GM23338 (cell line): ENCODE measurements around the gene AGAP5. TPM values are rescaled to one million over a fixed set of nuclear protein-coding genes. Genes with fewer than 3 reads are reported as not detected.

Source experiments
- ATAC-seq: fragments of 200-7000 bp; cut with Tn5 transposase; 3 replicates; pipeline ENCODE4 v1.9.1; 2020
- DNase-seq: peaks from one replicate; pipeline ENCODE4 v3.0.0-alpha.2; 2015; ENCODE audit warnings: low spot score
- H2AFZ ChIP-seq: fragments of 200-600 bp; sonication (generic); 2 replicates; pipeline ENCODE4 v1.8.0; 2016; ENCODE audit warnings: antibody characterized with exemption, mild to moderate bottlenecking, moderate library complexity
- H3F3A ChIP-seq: fragments of 200-600 bp; sonication (generic); replicated peaks from 2 replicates; pipeline ENCODE4 v1.8.0; 2017; ENCODE audit warnings: antibody characterized with exemption, mixed run types, low read depth
- H3K27ac ChIP-seq: fragments of 200-600 bp; sonication (generic); 2 replicates; pipeline ENCODE4 v1.6.1; 2016; ENCODE audit warnings: low read depth
- H3K27me3 ChIP-seq: fragments of 200-600 bp; sonication (generic); 2 replicates; pipeline ENCODE4 v1.8.0; 2016; ENCODE audit warnings: mild to moderate bottlenecking, mixed run types, moderate library complexity; ENCODE audit not compliant: insufficient read depth
- H3K36me3 ChIP-seq: fragments of 200-600 bp; sonication (generic); 2 replicates; pipeline ENCODE4 v1.8.0; 2016; ENCODE audit warnings: mild to moderate bottlenecking; ENCODE audit not compliant: insufficient read depth
- H3K4me1 ChIP-seq: fragments of 200-600 bp; sonication (generic); 2 replicates; pipeline ENCODE4 v1.8.0; 2016; ENCODE audit warnings: mild to moderate bottlenecking, moderate library complexity; ENCODE audit not compliant: insufficient read depth
- H3K4me2 ChIP-seq: fragments of 200-600 bp; sonication (generic); 2 replicates; pipeline ENCODE4 v1.7.1; 2017; ENCODE audit warnings: mixed run types
- H3K4me3 ChIP-seq: fragments of 200-600 bp; sonication (generic); 2 replicates; pipeline ENCODE4 v1.6.1; 2016; ENCODE audit warnings: mixed run types
- H3K79me2 ChIP-seq: fragments of 200-600 bp; sonication (generic); replicated peaks from 2 replicates; pipeline ENCODE4 v1.8.0; 2017; ENCODE audit warnings: mild to moderate bottlenecking; ENCODE audit not compliant: insufficient read depth
- H3K9me2 ChIP-seq: fragments of 200-600 bp; sonication (generic); 2 replicates; pipeline ENCODE4 v1.8.0; 2017; ENCODE audit not compliant: insufficient read depth
- H4K20me1 ChIP-seq: fragments of 200-600 bp; sonication (generic); replicated peaks from 2 replicates; pipeline ENCODE4 v1.8.0; 2017; ENCODE audit warnings: mild to moderate bottlenecking; ENCODE audit not compliant: insufficient read depth
- H3K27ac Mint-ChIP-seq: 2 replicates; pipeline ENCODE4 v1.8.0; 2020; ENCODE audit warnings: inconsistent platforms, mild to moderate bottlenecking, moderate library complexity, mixed read lengths
- H3K27me3 Mint-ChIP-seq: 3 replicates; pipeline ENCODE4 v1.8.0; 2022; ENCODE audit warnings: low read depth, mild to moderate bottlenecking, moderate library complexity, mixed read lengths, inconsistent platforms; ENCODE audit not compliant: insufficient read depth, poor library complexity
- H3K36me3 Mint-ChIP-seq: 3 replicates; pipeline ENCODE4 v1.8.0; 2021; ENCODE audit warnings: low read depth, mild to moderate bottlenecking, inconsistent platforms, moderate library complexity, mixed read lengths
- H3K4me1 Mint-ChIP-seq: 3 replicates; pipeline ENCODE4 v1.8.0; 2020; ENCODE audit warnings: mild to moderate bottlenecking, inconsistent platforms, mixed read lengths
- H3K4me3 Mint-ChIP-seq: 3 replicates; pipeline ENCODE4 v1.8.0; 2021; ENCODE audit warnings: moderate library complexity, mild to moderate bottlenecking, inconsistent platforms, mixed read lengths
- H3K9me3 Mint-ChIP-seq: 3 replicates; pipeline ENCODE4 v1.8.0; 2020; ENCODE audit warnings: moderate library complexity, mild to moderate bottlenecking, inconsistent platforms, mixed read lengths
- CREB1 ChIP-seq: fragments of 250-450 bp; sonication (Bioruptor Pico); IDR thresholded peaks from 2 replicates; pipeline ENCODE4 v1.5.0; 2020; ENCODE audit warnings: low read depth, mild to moderate bottlenecking, moderate library complexity
- EZH2 ChIP-seq: fragments of 200-600 bp; sonication (generic); IDR thresholded peaks from one replicate; pipeline ENCODE4 v1.8.0; 2017; ENCODE audit warnings: antibody characterized with exemption, mild to moderate bottlenecking, low read depth; ENCODE audit not compliant: unreplicated experiment
- EZH2phosphoT487 ChIP-seq: fragments of 200-600 bp; sonication (generic); IDR thresholded peaks from one replicate; pipeline ENCODE4 v1.8.1; 2018; ENCODE audit warnings: antibody characterized with exemption; ENCODE audit not compliant: unreplicated experiment
- NANOG ChIP-seq: IDR thresholded peaks from 2 replicates; pipeline ENCODE4 v1.6.1; 2016; ENCODE audit warnings: antibody characterized with exemption, borderline replicate concordance
- POLR2AphosphoS5 ChIP-seq: IDR thresholded peaks from 2 replicates; pipeline ENCODE4 v1.6.1; 2016; ENCODE audit warnings: antibody characterized with exemption, low read depth
- STAT1 ChIP-seq: IDR thresholded peaks from one replicate; pipeline ENCODE4 v1.6.1; 2016; ENCODE audit warnings: antibody characterized with exemption; ENCODE audit not compliant: unreplicated experiment
- ZNF114 ChIP-seq: fragments of 250-450 bp; sonication (Bioruptor Pico); IDR thresholded peaks from 2 replicates; pipeline ENCODE4 v1.5.0; 2020; ENCODE audit warnings: mild to moderate bottlenecking, moderate library complexity
- ZNF331 ChIP-seq: fragments of 250-450 bp; sonication (Bioruptor Pico); IDR thresholded peaks from 2 replicates; pipeline ENCODE4 v1.5.0; 2020; ENCODE audit warnings: low read depth, mild to moderate bottlenecking, moderate library complexity
- polyA plus RNA-seq: library from polyadenylated mRNA; unstranded; fragments of >200 nt; fragmentation: Nextera tagmentation; extraction: Ambion mirVana; gene quantifications from 2 replicates; pipeline ENCODE4 v1.2.1, GENCODE V29; 2016
- total RNA-seq: library from RNA; depleted of rRNA; stranded (reverse); fragments of >200 nt; shearing (Covaris generic); gene quantifications from 2 replicates; pipeline ENCODE4 v1.2.3, GENCODE V29; 2014
- TF ChIP-seq, protein P1 (sequence below), 2 experiments: fragments of 200-600 bp in 1 of 2; sonication (generic) in 1 of 2; conservative IDR thresholded peaks; 2 replicates each; pipeline versions ENCODE4 v1.5.1 to v1.6.1; 2016 to 2017; ENCODE audit warnings: antibody characterized with exemption in 2 of 2, low read depth in 2 of 2, mild to moderate bottlenecking in 2 of 2, moderate library complexity in 1 of 2
- TF ChIP-seq, protein P2 (sequence below): IDR thresholded peaks from one replicate; pipeline ENCODE4 v1.6.1; 2018; ENCODE audit warnings: antibody characterized with exemption; ENCODE audit not compliant: unreplicated experiment

AGAP5 gene
- total and polyA plus RNA-seq, 2 experiments from 2014 or later: 5.0 to 5.3 TPM

DNA sequence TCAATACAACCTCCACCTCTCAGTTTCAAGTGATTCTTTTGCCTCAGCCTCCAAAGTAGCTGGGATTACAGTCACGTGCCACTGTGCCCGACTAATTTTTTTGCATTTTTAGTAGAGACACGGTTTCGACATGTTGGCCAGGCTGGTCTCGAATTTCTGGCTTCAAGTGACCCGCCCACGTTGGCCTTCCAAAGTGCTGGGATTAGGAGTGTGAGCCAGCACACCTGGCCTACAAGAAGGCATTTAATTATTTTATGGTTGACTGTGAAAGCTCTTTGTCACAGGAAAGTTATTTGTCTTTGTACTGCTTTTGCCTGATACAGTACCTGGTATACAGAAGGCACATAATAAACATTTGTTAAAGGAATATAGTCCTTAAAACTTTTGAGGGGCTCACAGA is 69.5 kb downstream of the AGAP5 start:
- peaks cover 8% of the 10 kb centered on the region for H3K27me3 Mint-ChIP-seq
- H3K36me3 ChIP-seq: no peaks in the 10 kb centered on the region
- H3K4me1 Mint-ChIP-seq: peaks cover 8% of the 10 kb centered on the region; the same call in 1 of the 3 replicates
- no peak overlapping the region for H3K4me3 Mint-ChIP-seq
- no peak overlapping the region for H3K27ac Mint-ChIP-seq
- no peak overlapping the region for H3K4me2 ChIP-seq
- no peak overlapping the region for H2AFZ ChIP-seq
- peaks cover 26% of the 10 kb centered on the region for H3K79me2 ChIP-seq
- peaks cover 11% of the 10 kb centered on the region; the same call in 1 of the 2 replicates for H3F3A ChIP-seq
- H3K4me1 ChIP-seq: no peaks in the 10 kb centered on the region
- ATAC-seq: no peak
- no peak for DNase-seq
- no peaks in the 10 kb centered on the region for H4K20me1 ChIP-seq
- no peaks in the 10 kb centered on the region for H3K9me2 ChIP-seq
- no peaks in the 10 kb centered on the region for H3K9me3 Mint-ChIP-seq
- TF ChIP-seq ZNF114 (no peak), ZNF331 (no peak), POLR2AphosphoS5 (no peak), STAT1 (no peak), CREB1 (CRISPR knock-in tag) (no peak), EZH2 (no peak)
- no peaks in the 10 kb centered on the region for H3K36me3 Mint-ChIP-seq
- no peak overlapping the region for H3K4me3 ChIP-seq
- H3K27me3 ChIP-seq: no peaks in the 10 kb centered on the region
- H3K27ac ChIP-seq: peak overlapping the region; percentile 42; the same call in 1 of the 2 replicates

DNA sequence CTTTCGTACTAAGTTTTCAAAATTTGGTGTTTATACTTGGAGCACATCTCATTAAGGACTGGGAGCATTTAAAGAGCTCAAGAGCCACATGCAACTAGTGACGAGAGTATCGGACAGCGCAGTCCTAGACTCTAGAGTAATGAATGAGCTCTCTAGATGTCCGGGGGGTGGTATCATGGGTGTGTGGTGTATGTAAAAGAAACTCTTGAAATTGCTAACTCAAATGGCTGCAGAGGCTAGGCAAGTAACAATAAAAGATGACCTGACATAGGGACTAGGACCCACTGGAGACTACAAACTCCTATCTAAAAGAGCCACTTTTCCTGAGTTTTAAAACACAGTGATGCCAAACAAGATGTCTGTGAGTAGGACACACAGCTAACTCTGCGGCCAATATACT is 70.6 kb downstream of the AGAP5 start:
- no peaks in the 10 kb centered on the region for H3K9me2 ChIP-seq
- no peak overlapping the region for H2AFZ ChIP-seq
- DNase-seq: no peak
- Mint-ChIP-seq H3K36me3 (no peaks in the 10 kb centered on the region), H3K27ac (no peak overlapping the region), H3K9me3 (no peaks in the 10 kb centered on the region), H3K4me3 (peak overlapping the region; percentile 99), H3K4me1 (peaks cover 4% of the 10 kb centered on the region; the same call in 1 of the 3 replicates), H3K27me3 (peaks cover 8% of the 10 kb centered on the region)
- TF ChIP-seq NANOG: no peak
- no peak for TF ChIP-seq EZH2phosphoT487
- H3K36me3 ChIP-seq: no peaks in the 10 kb centered on the region
- H3K27ac ChIP-seq: 0 out of 2 replicates have a peak overlapping the region, but pooled peaks have one; percentile 22
- H3K27me3 ChIP-seq: no peaks in the 10 kb centered on the region
- H3K79me2 ChIP-seq: peaks cover 37% of the 10 kb centered on the region
- ATAC-seq: no peak
- no peaks in the 10 kb centered on the region for H3K4me1 ChIP-seq
- H3K4me3 ChIP-seq: peak overlapping the region; percentile 81; the same call in 1 of the 2 replicates
- H3K4me2 ChIP-seq: no peak overlapping the region
- no peaks in the 10 kb centered on the region for H4K20me1 ChIP-seq
- H3F3A ChIP-seq: peaks cover 11% of the 10 kb centered on the region; the same call in 1 of the 2 replicates

GRCh38 chr10:73625884-73626752 is 71.8 kb downstream of the AGAP5 start:
- Histone ChIP-seq H3K4me2 (peak overlapping the region; percentile 88), H3K9me2 (no peaks in the 10 kb centered on the region), H4K20me1 (no peaks in the 10 kb centered on the region), H3K27me3 (no peaks in the 10 kb centered on the region), H3F3A (peaks cover 11% of the 10 kb centered on the region; the same call in 1 of the 2 replicates), H3K79me2 (peaks cover 46% of the 10 kb centered on the region), H3K4me3 (peak overlapping the region; percentile 81), H3K36me3 (no peaks in the 10 kb centered on the region), H3K27ac (peak overlapping the region; percentile 82), H2AFZ (peak overlapping the region; percentile 78; the same call in 1 of the 2 replicates), H3K4me1 (no peaks in the 10 kb centered on the region)
- TF ChIP-seq, protein P1, sequence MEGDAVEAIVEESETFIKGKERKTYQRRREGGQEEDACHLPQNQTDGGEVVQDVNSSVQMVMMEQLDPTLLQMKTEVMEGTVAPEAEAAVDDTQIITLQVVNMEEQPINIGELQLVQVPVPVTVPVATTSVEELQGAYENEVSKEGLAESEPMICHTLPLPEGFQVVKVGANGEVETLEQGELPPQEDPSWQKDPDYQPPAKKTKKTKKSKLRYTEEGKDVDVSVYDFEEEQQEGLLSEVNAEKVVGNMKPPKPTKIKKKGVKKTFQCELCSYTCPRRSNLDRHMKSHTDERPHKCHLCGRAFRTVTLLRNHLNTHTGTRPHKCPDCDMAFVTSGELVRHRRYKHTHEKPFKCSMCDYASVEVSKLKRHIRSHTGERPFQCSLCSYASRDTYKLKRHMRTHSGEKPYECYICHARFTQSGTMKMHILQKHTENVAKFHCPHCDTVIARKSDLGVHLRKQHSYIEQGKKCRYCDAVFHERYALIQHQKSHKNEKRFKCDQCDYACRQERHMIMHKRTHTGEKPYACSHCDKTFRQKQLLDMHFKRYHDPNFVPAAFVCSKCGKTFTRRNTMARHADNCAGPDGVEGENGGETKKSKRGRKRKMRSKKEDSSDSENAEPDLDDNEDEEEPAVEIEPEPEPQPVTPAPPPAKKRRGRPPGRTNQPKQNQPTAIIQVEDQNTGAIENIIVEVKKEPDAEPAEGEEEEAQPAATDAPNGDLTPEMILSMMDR (conservative IDR thresholded peaks at IDR 0.05; ENCODE audit: low read depth in 2 of 2): no peak
- TF ChIP-seq POLR2AphosphoS5: peak; percentile 92
- TF ChIP-seq, protein P2, sequence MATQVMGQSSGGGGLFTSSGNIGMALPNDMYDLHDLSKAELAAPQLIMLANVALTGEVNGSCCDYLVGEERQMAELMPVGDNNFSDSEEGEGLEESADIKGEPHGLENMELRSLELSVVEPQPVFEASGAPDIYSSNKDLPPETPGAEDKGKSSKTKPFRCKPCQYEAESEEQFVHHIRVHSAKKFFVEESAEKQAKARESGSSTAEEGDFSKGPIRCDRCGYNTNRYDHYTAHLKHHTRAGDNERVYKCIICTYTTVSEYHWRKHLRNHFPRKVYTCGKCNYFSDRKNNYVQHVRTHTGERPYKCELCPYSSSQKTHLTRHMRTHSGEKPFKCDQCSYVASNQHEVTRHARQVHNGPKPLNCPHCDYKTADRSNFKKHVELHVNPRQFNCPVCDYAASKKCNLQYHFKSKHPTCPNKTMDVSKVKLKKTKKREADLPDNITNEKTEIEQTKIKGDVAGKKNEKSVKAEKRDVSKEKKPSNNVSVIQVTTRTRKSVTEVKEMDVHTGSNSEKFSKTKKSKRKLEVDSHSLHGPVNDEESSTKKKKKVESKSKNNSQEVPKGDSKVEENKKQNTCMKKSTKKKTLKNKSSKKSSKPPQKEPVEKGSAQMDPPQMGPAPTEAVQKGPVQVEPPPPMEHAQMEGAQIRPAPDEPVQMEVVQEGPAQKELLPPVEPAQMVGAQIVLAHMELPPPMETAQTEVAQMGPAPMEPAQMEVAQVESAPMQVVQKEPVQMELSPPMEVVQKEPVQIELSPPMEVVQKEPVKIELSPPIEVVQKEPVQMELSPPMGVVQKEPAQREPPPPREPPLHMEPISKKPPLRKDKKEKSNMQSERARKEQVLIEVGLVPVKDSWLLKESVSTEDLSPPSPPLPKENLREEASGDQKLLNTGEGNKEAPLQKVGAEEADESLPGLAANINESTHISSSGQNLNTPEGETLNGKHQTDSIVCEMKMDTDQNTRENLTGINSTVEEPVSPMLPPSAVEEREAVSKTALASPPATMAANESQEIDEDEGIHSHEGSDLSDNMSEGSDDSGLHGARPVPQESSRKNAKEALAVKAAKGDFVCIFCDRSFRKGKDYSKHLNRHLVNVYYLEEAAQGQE: no peak
- no peak for TF ChIP-seq ZNF114
- TF ChIP-seq ZNF331: no peak
- peaks cover 4% of the 10 kb centered on the region; the same call in 1 of the 3 replicates for H3K4me1 Mint-ChIP-seq
- peak overlapping the region; percentile 99 for H3K27ac Mint-ChIP-seq
- no peaks in the 10 kb centered on the region for H3K9me3 Mint-ChIP-seq
- peaks cover 8% of the 10 kb centered on the region for H3K27me3 Mint-ChIP-seq
- peak; percentile 93 for ATAC-seq
- peak overlapping the region; percentile 99 for H3K4me3 Mint-ChIP-seq
- DNase-seq: peak; percentile 100
- H3K36me3 Mint-ChIP-seq: no peaks in the 10 kb centered on the region; the same call in 2 of the 3 replicates
